B cell (primary cell): Measurements from ENCODE around the gene KLHL22. TPM values are rescaled to one million over a fixed set of nuclear protein-coding genes. Genes with fewer than 3 reads are reported as not detected.

ENCODE experiments used
- ATAC-seq: fragments of 200-7000 bp; cut with Tn5 transposase; one replicate; pipeline ENCODE4 v1.10.0; 2021; ENCODE audit warnings: low read depth, mild to moderate bottlenecking, moderate number of reproducible peaks, moderate library complexity
- CTCF ChIA-PET: fragments of 350-600 bp; sonication (Branson Sonifier 250); formaldehyde crosslinking; loops from one replicate; lab custom pipeline; 2021; ENCODE audit warnings: antibody characterized with exemption, inconsistent platforms; lab: Charles Lee
- POLR2A ChIA-PET: fragments of 350-600 bp; sonication (Branson Sonifier 250); formaldehyde crosslinking; loops from one replicate; lab custom pipeline; 2021; ENCODE audit warnings: antibody characterized with exemption; lab: Charles Lee
- DNase-seq: peaks from one replicate; pipeline ENCODE4 v3.0.0; 2013
- H2AFZ ChIP-seq: 2 replicates; pipeline ENCODE4 v1.6.1; 2012; ENCODE audit warnings: mild to moderate bottlenecking, low read depth, low read length; ENCODE audit not compliant: insufficient read depth, poor library complexity, severe bottlenecking
- H3K27ac ChIP-seq, 2 donors: 1 replicate in 1 of 2; 2 replicates in 1 of 2; pipeline ENCODE4 v1.5.1; 2012 to 2013; ENCODE audit warnings: low read length in 2 of 2, mild to moderate bottlenecking in 2 of 2, moderate library complexity in 1 of 2
- H3K27me3 ChIP-seq, 4 experiments: fragments of 200-600 bp in 1 of 4; sonication (generic) in 1 of 4; replicated peaks in 1 of 4; 1 replicate in 2 of 4; 2 replicates in 2 of 4; pipeline versions ENCODE4 v1.6.1 to v1.7.0; 2013 to 2016; ENCODE audit warnings: low read length in 3 of 4, mild to moderate bottlenecking in 2 of 4, mixed read lengths in 1 of 4, moderate library complexity in 1 of 4; ENCODE audit not compliant: insufficient read depth in 4 of 4, control insufficient read depth in 3 of 4; ENCODE audit errors: control extremely low read depth in 1 of 4
- H3K36me3 ChIP-seq, 2 experiments: replicated peaks in 1 of 2; 1 replicate in 1 of 2; 2 replicates in 1 of 2; pipeline versions ENCODE4 v1.6.1 to v1.7.1; 2013; ENCODE audit warnings: low read length in 1 of 2; ENCODE audit not compliant: insufficient read depth in 2 of 2, control insufficient read depth in 1 of 2; ENCODE audit errors: control extremely low read depth in 1 of 2, extremely low read depth in 1 of 2
- H3K4me1 ChIP-seq, 2 donors: fragments of 200-600 bp in 1 of 2; sonication (generic) in 1 of 2; 1 replicate in 1 of 2; 2 replicates in 1 of 2; pipeline versions ENCODE4 v1.5.1 to v1.6.1; 2013 to 2017; ENCODE audit warnings: low read length in 2 of 2; ENCODE audit not compliant: control insufficient read depth in 2 of 2, insufficient read depth in 2 of 2
- H3K4me2 ChIP-seq: replicated peaks from 2 replicates; pipeline ENCODE3; 2012; ENCODE audit warnings: mild to moderate bottlenecking, low read depth, low read length; ENCODE audit not compliant: poor library complexity, severe bottlenecking
- H3K4me3 ChIP-seq, 5 experiments: fragments of 200-600 bp in 1 of 5; sonication (generic) in 1 of 5; 1 replicate in 3 of 5; 2 replicates in 2 of 5; pipeline versions ENCODE4 v1.5.1 to v1.7.0; 2011 to 2016; ENCODE audit warnings: low read length in 4 of 5, mild to moderate bottlenecking in 4 of 5, low read depth in 2 of 5, control low read depth in 1 of 5, moderate library complexity in 1 of 5; ENCODE audit not compliant: insufficient read depth in 1 of 5; ENCODE audit errors: control extremely low read depth in 1 of 5, extremely low read depth in 1 of 5
- H3K79me2 ChIP-seq: fragments of 200-600 bp; sonication (generic); one replicate; pipeline ENCODE4 v1.6.0; 2016; ENCODE audit warnings: low read length; ENCODE audit not compliant: control insufficient read depth, insufficient read depth
- H3K9ac ChIP-seq: fragments of 200-600 bp; sonication (generic); 2 replicates; pipeline ENCODE4 v1.6.1; 2017; ENCODE audit warnings: mild to moderate bottlenecking, low read length, moderate library complexity
- H3K9me3 ChIP-seq, 3 donors: one replicate each; pipeline versions ENCODE4 v1.6.1 to v1.7.1; 2013; ENCODE audit warnings: low read length in 2 of 3; ENCODE audit not compliant: control insufficient read depth in 2 of 3, insufficient read depth in 1 of 3; ENCODE audit errors: control extremely low read depth in 1 of 3
- H4K20me1 ChIP-seq: 2 replicates; pipeline ENCODE4 v1.6.0; 2012; ENCODE audit warnings: mild to moderate bottlenecking, low read length; ENCODE audit not compliant: insufficient read depth, control insufficient read depth, poor library complexity, severe bottlenecking
- H3K27ac Mint-ChIP-seq: one replicate; pipeline ENCODE4 v1.8.0; 2021; ENCODE audit warnings: mixed read lengths
- H3K27me3 Mint-ChIP-seq: one replicate; pipeline ENCODE4 v1.8.0; 2021; ENCODE audit warnings: mixed read lengths
- H3K4me1 Mint-ChIP-seq: one replicate; pipeline ENCODE4 v1.8.0; 2021; ENCODE audit warnings: mixed read lengths
- H3K4me3 Mint-ChIP-seq: one replicate; pipeline ENCODE4 v1.8.0; 2021; ENCODE audit warnings: mixed read lengths
- H3K9me3 Mint-ChIP-seq: one replicate; pipeline ENCODE4 v1.8.0; 2022; ENCODE audit warnings: mixed read lengths; ENCODE audit not compliant: insufficient read depth
- CTCF ChIP-seq: fragments of 200-600 bp; IDR thresholded peaks from one replicate; pipeline ENCODE4 v1.8.0; 2022; ENCODE audit warnings: antibody characterized with exemption, mild to moderate bottlenecking
- EZH2 ChIP-seq: IDR thresholded peaks from 2 replicates; pipeline ENCODE4 v1.6.1; 2012; ENCODE audit warnings: borderline replicate concordance, low read depth, mild to moderate bottlenecking, moderate library complexity, low read length; ENCODE audit not compliant: insufficient read depth, poor library complexity, severe bottlenecking
- WGBS: methylation state at CpG from one replicate; pipeline ENCODE4 v1.1.5; 2013; ENCODE audit warnings: missing lambda C conversion rate; ENCODE audit not compliant: insufficient coverage; 5-methylcytosine and 5-hydroxymethylcytosine counted together
- intact Hi-C: fragments of 100-400 bp; cut with micrococcal nuclease; formaldehyde crosslinking; loops from one replicate; pipeline ENCODE4 v1.10.0; 2022
- polyA plus RNA-seq: library from polyadenylated mRNA; depleted of rRNA; stranded (reverse); fragments of >200 nt; gene quantifications from 2 replicates; pipeline ENCODE4 v1.2.3, GENCODE V29; 2012
- total RNA-seq, 2 donors: library from RNA; stranded (reverse); fragments of 120-200 nt in 1 of 2; gene quantifications; 1 replicate in 1 of 2; 2 replicates in 1 of 2; pipeline versions ENCODE4 v1.2.3 to v1.2.4, GENCODE V29; 2013 to 2022

The KLHL22 gene
- total and polyA plus RNA-seq, 2 donors (not counting 1 experiment from before 2014, with no cell fraction given) = 37.0 to 45.6 TPM

- DNase-seq = no peak
- Histone ChIP-seq H2AFZ (no peak overlapping the region), H3K4me1 (no peaks in the 10 kb centered on the region), H3K27me3 (no peaks in the 10 kb centered on the region), H3K79me2 (peaks cover 2% of the 10 kb centered on the region), H3K4me3 (no peak overlapping the region), H3K9ac (no peak overlapping the region), H3K9me3 (no peaks in the 10 kb centered on the region), H4K20me1 (no peaks in the 10 kb centered on the region), H3K36me3 (peaks cover 0 to 13% of the 10 kb centered on the region in 2 experiments), H3K4me2 (no peak overlapping the region), H3K27ac (no peak overlapping the region)
- ChIA-PET POLR2A (no interaction called here), CTCF (no interaction called here)
- H3K4me1 Mint-ChIP-seq = no peaks in the 10 kb centered on the region
- intact Hi-C loops = no loop called here
- no peak for TF ChIP-seq CTCF
- no peak for TF ChIP-seq EZH2
- no peaks in the 10 kb centered on the region for H3K9me3 Mint-ChIP-seq
- H3K27me3 Mint-ChIP-seq = no peaks in the 10 kb centered on the region
- no peak overlapping the region for H3K27ac Mint-ChIP-seq
- no peak overlapping the region for H3K4me3 Mint-ChIP-seq
- no CpG with 5 or more reads among the region's 4 CpGs for WGBS
- ATAC-seq = no peak
Measured at GRCh38 chr22:20475115-20475436, 20.5 kb downstream of the KLHL22 start.

GRCh38 chr22:20472629-20473442 lies 22.8 kb downstream of the KLHL22 start:
- intact Hi-C loops = no loop called here
- Histone ChIP-seq H3K79me2 (no peaks in the 10 kb centered on the region), H3K36me3 (peaks cover 0 to 27% of the 10 kb centered on the region in 2 experiments), H4K20me1 (no peaks in the 10 kb centered on the region), H3K27ac (no peak overlapping the region), H3K9ac (no peak overlapping the region), H3K4me3 (no peak overlapping the region), H3K27me3 (no peaks in the 10 kb centered on the region), H2AFZ (no peak overlapping the region), H3K9me3 (no peaks in the 10 kb centered on the region), H3K4me1 (no peaks in the 10 kb centered on the region), H3K4me2 (no peak overlapping the region)
- peak overlapping the region; percentile 26 for H3K27ac Mint-ChIP-seq
- no peak for DNase-seq
- WGBS = 94% methylated on average over 4 of the region's 11 CpGs
- TF ChIP-seq EZH2 = no peak
- TF ChIP-seq CTCF = no peak
- no peaks in the 10 kb centered on the region for H3K9me3 Mint-ChIP-seq
- ChIA-PET POLR2A (no interaction called here), CTCF (no interaction called here)
- ATAC-seq = no peak
- H3K27me3 Mint-ChIP-seq = no peaks in the 10 kb centered on the region
- no peak overlapping the region for H3K4me3 Mint-ChIP-seq
- H3K4me1 Mint-ChIP-seq = peaks cover 5% of the 10 kb centered on the region
